H1 (cell line): ENCODE results near the gene MPC1. TPM values are rescaled to one million over a fixed set of nuclear protein-coding genes. Genes with fewer than 3 reads are reported as not detected.

Experiments
- CHD7 ChIP-seq: fragments of 300-600 bp; sonication (generic); IDR thresholded peaks from 2 replicates; pipeline ENCODE4 v1.7.1; 2012; ENCODE audit warnings: low read length, moderate library complexity, mild to moderate bottlenecking, inconsistent platforms; ENCODE audit not compliant: insufficient replicate concordance
- HDAC6 ChIP-seq: IDR thresholded peaks from one replicate; pipeline ENCODE4 v1.7.1; 2012; ENCODE audit warnings: low read depth, mild to moderate bottlenecking, inconsistent platforms, low read length, moderate library complexity
- MAFK ChIP-seq: IDR thresholded peaks from 2 replicates; pipeline ENCODE4 v1.6.1; 2012; ENCODE audit warnings: low read depth, mild to moderate bottlenecking, improper control_type of control experiment, low read length
- SIN3A ChIP-seq, 2 experiments: IDR thresholded peaks in 1 of 2; conservative IDR thresholded peaks in 1 of 2; 2 replicates each; pipeline ENCODE4 v1.6.1; 2011 to 2012; ENCODE audit warnings: low read length in 2 of 2, improper control_type of control experiment in 1 of 2, low read depth in 1 of 2, mild to moderate bottlenecking in 1 of 2
- polyA plus RNA-seq, 7 experiments: library from polyadenylated mRNA; depleted of rRNA in 3 of 7; stranded (reverse) in 5 of 7; unstranded in 2 of 7; fragments of >200 nt in 5 of 7; fragments of 200-250 nt in 2 of 7; gene quantifications; 1 replicate in 5 of 7; 2 replicates in 1 of 7; 4 replicates in 1 of 7; pipeline versions ENCODE4 v1.2.1 to v1.2.3, GENCODE V29; 2011 to 2013; ENCODE audit warnings: missing spikeins in 2 of 7, mixed read lengths in 2 of 7
- total RNA-seq: library from RNA; stranded (reverse); fragmentation: NEBNext Ultra II Directional; extraction: Animal tissue kit (Norgen Biotek cat#: 25700); gene quantifications from 2 replicates; pipeline ENCODE4 v1.2.1, GENCODE V29; 2021

The MPC1 gene
- total and polyA plus RNA-seq, 2 of the 8 experiments (the other 6 are each of a cell fraction or from before 2014, with no cell fraction given) = 10.2 to 12.6 TPM

- no peak for TF ChIP-seq CHD7
- 0 out of 4 replicates have a peak, but pooled peaks have one; percentile 35 to 37 for TF ChIP-seq SIN3A (conservative IDR thresholded peaks at IDR 0.05 in 1 of 2, IDR thresholded peaks at IDR 0.05 in 1 of 2; ENCODE audit: low read depth in 1 of 2, low read length in 2 of 2)
- no peak for TF ChIP-seq MAFK
- TF ChIP-seq HDAC6 = no peak
These were observed 30.9 kb downstream of the MPC1 start (continued) for GRCh38 chr6:166351715-166352285.
